Fibroblast of villous mesenchyme (primary cell): ENCODE data around the gene HIC1. TPM values are rescaled to one million over a fixed set of nuclear protein-coding genes. Genes with fewer than 3 reads are reported as not detected.

Experiments used
- DNase-seq: peaks from one replicate; pipeline ENCODE4 v3.0.0-alpha.2; 2010; ENCODE audit warnings: low read depth
- H3K4me3 ChIP-seq: 2 replicates; pipeline ENCODE4 v1.5.1; 2011; ENCODE audit warnings: low read depth, mild to moderate bottlenecking, low read length
- total RNA-seq: library from RNA; depleted of rRNA; stranded (reverse); fragments of >200 nt; gene quantifications from 2 replicates; pipeline ENCODE4 v1.2.3, GENCODE V29; 2012
- TF ChIP-seq, protein P1 (sequence below): IDR thresholded peaks from 2 replicates; pipeline ENCODE4 v1.5.1; 2012; ENCODE audit warnings: low read depth, mild to moderate bottlenecking, low read length; ENCODE audit not compliant: insufficient read depth

The HIC1 gene
- total RNA-seq, 1 donor = 81.6 TPM

DNA sequence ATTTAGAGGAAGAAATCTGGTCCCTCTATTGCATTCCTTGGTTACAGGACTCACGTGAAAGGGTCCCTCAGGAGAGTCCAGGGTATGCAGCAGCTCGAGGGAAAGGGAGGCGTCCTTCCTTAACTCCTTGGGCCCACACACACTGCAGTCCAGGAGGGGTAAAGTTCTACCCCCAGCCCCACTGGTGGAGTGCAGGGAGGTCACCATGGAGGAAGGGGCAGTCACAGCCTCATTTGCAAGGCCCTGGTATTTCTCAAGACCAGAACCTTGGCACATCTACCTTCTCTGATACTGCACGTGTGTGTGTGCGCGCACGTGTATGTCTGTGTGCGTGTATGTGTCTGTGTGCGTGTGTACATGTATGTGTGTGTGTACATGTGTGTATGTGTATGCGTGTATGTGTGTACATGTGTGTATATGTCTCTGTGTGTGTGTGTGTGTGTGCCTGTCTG is 11.1 kb downstream of the HIC1 start:
- no peak overlapping the region for H3K4me3 ChIP-seq
- no peak for DNase-seq
- TF ChIP-seq, protein P1, sequence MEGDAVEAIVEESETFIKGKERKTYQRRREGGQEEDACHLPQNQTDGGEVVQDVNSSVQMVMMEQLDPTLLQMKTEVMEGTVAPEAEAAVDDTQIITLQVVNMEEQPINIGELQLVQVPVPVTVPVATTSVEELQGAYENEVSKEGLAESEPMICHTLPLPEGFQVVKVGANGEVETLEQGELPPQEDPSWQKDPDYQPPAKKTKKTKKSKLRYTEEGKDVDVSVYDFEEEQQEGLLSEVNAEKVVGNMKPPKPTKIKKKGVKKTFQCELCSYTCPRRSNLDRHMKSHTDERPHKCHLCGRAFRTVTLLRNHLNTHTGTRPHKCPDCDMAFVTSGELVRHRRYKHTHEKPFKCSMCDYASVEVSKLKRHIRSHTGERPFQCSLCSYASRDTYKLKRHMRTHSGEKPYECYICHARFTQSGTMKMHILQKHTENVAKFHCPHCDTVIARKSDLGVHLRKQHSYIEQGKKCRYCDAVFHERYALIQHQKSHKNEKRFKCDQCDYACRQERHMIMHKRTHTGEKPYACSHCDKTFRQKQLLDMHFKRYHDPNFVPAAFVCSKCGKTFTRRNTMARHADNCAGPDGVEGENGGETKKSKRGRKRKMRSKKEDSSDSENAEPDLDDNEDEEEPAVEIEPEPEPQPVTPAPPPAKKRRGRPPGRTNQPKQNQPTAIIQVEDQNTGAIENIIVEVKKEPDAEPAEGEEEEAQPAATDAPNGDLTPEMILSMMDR = no peak

DNA sequence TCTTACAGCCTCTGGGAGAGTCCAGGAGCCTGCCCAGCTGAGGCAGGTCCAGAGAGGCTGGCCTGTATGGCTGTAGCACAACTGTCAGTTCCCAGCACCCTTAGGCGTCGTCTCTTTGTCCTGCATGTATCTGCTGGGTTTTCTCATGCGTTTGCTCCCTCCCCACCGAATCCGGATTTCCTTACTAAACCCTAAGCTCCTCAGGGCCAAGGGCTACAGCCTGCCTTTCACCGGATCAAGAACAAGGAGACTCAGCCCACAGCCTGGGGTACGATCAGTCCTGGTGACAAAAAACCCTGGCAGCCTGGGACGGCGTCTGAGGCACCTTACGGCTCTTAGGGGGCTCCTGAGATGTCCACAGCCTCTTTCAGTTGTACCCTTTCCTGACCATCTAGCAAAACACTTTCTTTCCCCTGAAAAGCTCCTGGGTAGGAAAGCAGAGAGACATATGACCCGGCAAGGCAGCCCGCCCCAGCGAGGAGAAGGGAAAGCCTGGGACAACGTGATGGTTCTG is 12.2 kb downstream of the HIC1 start:
- TF ChIP-seq, protein P1 = no peak
- H3K4me3 ChIP-seq = no peak overlapping the region
- no peak for DNase-seq

DNA sequence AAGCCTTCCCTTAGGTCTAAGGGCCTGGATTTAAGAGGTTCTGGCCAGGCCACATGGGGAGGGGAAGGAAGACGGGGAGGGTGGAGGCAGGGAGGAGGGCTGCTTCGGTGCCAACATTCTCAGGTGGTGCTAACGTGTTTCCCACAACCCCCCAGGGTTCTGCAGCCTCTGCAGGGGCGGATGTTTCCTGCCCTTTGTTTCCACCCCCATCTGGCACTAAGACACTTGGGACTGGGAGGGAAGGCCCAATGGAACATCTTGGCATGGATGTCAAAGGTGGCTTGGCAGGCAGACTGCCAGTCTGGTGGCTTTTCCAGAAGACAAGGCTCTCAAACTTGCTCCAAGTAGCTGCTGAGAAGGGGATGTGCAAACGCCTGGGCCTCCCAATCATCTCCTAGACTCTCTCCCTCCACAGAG is 12.7 kb downstream of the HIC1 start:
- TF ChIP-seq, protein P1 = no peak
- DNase-seq = peak; percentile 60
- no peak overlapping the region for H3K4me3 ChIP-seq

DNA sequence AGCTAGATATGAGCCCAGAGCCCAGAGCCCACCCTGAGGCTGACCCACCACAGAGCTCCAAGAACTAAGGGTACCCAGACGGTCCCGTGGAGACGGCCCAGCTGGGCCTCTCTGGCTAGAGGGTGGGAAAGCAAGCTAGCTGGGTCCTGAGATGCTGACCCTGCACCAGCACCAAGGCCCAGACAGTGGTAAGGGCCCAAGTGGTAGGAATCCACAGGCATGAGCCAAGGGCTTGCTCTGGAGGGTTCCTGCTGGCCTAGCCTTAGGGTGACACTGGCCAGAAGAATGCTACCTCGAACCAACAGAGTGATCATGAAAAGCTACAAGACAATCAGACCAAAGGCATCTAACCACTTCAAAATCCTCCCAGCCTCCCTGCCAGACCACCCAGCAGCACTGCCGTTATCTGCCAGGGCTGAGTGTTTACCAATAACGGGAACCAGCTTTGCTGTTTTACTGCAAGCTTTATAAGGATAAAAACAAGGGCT is 13.2 kb downstream of the HIC1 start:
- H3K4me3 ChIP-seq = no peak overlapping the region
- TF ChIP-seq, protein P1 = peak; percentile 26
- DNase-seq = peak; percentile 94

DNA sequence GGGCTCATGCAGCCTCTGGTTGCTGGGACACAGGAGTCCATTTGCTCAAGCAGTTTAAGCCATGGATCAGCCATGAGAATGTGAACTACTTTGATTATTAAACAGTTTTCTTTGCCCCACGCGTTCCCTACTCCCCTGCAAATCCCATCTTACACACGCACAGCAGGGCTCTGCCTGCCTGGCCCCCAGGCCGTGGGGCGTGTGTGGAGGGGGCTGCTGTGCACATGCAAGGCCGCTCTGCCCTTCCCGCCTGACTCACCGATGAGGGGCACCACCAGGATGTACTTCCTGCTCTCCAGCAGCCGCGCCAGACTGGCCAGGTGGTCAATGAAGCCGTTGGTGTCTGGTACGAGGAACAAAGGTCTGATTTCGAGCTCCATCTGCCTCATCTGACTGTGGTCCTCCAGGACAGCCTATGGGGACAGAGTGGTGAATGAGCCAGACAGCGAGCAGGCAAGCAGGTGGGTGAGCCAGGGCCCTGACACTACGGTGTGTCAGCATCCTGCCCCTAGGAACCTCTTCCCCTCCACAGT is 13.7 kb downstream of the HIC1 start:
- peak; percentile 89 for DNase-seq

DNA sequence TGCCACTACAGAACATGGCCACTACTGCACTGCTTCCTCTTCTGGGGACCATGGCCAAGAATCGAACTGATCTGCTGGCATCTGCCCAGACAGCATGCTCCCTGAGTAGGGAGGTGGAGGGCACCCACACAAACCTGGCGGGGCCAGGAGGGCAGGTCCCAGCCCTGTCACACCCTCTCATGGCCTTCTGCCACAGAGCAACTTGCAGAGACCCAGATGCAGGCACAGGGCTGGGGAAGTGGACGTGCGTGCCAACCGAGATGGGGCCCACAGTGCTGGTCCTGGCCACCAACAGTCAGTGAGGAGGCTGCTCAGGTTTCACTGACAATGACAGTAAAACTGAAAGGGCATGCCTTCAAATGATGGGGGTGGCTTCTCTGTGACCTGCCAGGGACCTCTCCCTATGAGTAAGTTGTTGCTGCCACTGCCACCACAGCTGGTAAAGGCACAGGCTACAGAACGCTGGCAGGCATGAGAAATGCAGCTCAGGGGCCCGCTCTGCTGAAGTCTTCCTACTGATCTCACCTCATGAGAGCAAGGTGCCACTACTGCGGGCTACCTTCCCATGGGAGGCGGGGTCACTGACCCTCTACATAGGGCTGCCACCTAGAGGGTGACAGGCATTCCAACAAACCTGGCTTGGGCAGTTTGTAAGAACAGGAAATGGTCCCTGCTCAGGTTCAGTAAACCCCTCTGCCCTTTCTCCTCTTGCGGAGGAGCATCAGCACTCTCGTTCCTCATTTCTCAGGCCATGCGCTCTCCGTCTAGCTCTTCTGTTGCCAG is 15.5 kb downstream of the HIC1 start:
- no peak overlapping the region for H3K4me3 ChIP-seq
- TF ChIP-seq, protein P1 = no peak
- DNase-seq = no peak

More for the DNA sequence above, 13.7 kb downstream of the HIC1 start:
- no peak overlapping the region for H3K4me3 ChIP-seq
- TF ChIP-seq, protein P1 = no peak

DNA sequence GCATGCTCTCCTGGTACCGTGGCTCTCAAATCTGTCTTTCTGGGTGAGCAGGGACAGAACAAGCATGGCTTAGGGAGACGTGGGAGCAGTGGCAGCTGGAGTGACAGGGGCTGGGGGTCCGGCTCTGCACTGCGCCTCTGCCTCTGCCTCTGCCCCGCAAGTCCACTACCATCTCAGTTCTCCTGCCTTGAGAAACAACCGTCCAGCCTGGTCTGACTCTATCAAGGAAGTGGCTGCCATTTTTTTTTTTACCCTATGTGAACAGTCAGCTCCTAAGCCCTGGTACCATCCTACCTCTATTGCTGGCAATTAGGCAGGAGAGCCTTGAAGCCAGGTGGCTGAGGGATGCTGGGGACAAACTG is 16.1 kb downstream of the HIC1 start:
- no peak for DNase-seq
- TF ChIP-seq, protein P1 = no peak
- H3K4me3 ChIP-seq = no peak overlapping the region
